ENCODE results near the gene MCF2L.

The MCF2L gene

DNA sequence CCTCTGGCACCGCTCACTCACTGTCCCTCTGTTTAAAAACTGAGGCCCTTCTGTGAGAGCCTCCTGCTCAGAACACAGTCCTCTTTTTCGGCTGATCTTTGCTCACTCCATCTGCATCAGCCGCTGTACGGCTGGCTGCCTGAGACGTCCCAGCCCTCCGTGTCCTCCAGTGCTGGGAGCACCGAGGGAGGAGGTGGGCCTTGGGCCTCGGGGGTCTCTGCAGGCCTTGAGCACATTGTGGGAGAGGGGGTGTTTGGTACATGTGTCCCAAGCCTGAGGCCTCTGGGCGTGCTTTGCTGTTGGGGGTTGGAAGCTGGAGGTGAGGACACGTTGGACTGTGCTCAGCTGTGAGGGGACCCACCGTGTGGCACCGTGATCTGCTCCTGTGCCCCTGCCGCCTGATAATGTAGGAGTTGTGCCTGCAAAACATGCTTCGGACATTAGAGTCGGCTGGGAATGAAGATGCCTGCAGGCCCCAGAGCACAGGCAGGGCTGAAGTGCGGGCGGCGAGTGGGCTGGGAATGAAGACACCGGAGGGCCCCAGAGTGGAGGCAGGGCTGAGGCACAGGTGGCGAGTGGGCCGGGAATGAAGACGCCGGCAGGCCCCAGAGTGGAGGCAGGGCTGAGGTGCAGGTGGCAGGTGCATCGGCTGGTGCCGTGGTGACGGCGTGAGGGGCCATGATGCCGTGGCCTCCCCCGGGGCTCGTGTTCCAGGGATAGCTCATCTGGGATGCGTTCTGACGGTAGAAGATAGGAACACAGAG lies 30.6 kb downstream of the MCF2L start:
- no peak for DNase-seq

DNA sequence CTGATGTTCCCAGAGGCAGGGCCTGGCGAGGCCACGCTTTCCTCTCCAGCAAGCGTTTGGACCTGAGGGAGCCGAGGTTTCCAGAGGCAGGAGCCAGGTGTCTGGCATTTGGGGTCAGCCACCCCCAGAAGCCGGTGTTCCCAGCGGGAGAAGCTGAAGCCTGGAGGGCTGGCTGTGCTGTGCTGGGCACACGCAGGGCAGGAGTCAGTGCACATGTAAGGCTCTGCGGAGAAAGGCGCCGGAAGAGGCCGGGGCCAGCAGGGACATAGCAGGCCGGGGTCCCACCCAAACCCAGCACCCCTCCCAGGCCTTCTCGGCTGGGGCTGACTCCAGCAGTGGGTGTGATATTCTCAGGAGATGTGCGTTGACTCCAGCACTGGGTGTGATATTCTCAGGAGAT lies 31.6 kb downstream of the MCF2L start:
- DNase-seq: no peak

DNA sequence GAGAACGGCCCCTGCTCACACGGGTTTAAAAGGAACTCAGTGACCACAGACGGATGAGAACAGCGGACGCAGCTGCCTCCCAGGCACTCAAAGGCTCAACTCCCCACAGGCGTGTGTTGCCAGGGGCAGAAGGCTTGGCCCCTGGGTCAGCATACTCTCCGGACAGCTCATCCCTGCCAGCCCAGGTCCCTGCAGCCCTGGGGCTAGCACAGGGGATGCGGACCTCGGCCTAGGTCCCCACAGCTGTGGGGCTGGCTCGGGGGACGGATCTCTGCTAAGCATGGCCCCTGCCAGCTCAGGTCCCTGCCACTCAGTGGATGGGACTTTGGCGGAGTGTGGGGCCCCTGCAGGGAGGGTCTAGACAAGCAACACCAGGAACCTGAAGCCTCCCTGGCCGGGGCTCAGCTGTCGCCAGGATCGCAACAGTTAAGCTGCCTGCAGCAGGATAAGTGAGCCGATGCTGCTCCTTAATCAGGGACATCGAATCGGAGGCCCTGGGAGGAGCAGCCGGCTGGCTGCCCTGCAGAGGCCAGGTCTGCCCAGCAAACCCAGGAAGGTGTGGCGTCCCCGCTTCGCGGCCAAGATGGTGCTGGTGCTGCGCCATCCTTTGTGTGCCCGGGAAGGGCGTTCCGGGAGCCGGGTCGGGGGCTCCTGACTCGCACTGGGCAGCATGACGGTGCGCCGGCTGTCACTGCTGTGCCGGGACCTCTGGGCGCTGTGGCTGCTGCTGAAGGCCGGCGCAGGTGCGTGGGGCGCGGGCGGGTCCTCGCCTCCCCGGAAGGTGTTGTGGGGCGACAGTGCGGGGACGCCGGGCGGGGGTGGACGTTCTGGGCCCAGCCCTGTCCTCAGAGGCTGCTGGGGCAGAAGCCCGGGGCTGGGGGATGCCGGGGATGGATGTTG lies 32.5 kb downstream of the MCF2L start:
- no peak for DNase-seq

DNA sequence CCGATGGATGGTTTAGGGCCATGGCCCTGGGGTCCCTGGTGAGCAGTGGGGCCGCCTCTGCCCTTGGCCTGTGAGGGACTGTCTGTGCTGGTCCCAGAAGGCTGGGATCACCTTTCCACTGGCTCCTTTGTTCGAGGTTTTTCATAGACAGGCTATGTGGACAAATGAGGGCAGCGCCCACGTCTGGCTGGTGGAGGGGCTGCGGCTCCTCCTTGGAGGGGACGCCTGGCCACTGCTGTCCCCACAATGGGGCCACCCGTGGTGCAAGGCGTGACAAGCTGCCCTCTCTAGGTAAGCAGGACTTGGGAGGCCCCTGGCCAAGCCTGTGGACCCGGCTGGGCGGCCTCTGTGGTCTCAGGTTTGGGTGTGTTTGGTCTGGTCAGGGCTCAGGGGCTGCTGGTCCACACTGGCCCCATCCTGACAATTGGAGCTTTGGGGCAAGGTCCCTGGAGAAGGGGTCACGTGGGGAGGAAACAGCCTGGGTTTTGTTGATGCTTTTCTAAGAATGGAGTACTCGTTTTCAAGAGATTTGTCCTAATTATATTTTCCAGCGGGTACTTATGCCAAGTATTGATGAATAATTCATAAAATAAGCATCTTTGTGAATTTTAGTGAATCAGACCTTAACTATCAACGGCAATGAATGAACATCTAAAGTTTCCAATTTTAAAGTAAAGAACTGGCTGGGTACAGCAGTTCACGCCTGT lies 33.3 kb downstream of the MCF2L start:
- no peak for DNase-seq

DNA sequence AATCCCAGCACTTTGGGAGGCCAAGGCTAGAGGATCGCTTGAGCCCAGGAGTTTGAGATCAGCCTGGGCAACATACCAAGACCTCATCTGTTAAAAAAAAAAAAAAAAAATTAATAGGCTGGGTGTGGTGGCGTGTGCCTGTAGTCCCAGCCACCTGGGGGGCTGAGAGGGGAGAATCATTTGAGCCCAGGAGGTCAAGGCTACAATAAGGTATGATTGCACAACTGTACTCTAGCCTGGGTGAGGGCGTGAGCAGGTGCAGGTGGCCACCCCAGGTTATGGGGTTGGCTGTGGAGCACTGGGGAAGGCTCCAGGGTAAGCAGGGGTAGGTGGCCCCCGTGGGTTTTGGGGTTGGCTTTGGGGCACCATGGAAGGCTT lies 33.9 kb downstream of the MCF2L start:
- DNase-seq: no peak

DNA sequence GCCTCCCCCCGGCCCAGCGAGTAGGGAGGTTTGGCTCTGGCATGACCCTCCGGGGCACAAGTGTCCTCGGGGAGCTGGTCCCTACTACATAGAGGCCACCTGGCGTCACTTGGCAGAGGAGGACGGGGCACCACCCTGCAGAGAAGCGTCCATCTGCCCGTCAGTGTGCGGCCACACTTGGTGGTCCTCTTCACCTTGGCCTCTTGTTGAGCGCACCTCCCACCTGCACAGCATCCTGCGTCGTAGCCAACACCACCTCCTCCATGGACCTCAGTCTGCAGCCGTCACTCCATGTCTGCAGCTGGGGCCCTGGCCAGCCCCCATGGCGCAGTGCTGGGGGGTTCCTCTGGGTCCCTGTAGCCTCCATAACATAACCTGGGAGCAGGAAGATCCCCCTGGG lies 35.1 kb downstream of the MCF2L start:
- DNase-seq: no peak

DNA sequence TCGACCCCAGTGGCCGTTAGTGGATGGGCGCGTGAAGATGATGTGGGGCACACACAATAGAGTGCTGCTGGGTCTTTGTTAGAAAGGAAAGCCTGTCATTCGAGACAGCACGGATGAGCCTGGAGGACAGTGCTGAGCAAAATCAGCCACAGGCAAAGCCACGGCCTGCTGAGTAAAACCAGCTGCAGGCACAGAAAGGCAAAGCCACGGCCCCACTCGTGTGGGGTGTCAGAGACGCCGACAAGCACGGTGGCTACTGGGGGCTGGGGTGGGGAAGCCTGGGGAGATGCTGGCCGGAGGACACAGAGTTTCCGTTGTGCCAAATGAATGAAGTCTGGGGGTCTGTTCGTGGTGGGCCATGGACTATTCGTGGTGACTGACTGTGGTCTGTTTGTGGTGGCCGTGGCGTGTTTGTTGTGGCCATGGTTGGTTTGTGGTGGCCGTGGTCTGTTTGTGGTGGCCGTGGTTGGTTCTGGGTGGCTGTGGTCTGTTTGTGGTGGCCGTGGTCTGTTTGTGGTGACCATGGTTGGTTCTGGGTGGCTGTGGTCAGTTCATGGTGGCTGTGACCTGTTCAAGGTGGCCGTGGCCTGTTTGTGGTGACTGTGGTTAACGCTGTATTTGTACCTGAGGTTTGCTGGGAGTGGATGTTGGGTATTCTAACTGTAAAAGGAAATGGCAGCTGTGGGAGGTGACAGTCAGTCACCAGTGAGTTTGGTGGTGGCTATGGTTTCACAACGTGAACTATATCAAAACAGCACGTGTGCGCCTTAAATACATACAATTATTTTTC lies 36.3 kb downstream of the MCF2L start:
- no peak for DNase-seq

DNA sequence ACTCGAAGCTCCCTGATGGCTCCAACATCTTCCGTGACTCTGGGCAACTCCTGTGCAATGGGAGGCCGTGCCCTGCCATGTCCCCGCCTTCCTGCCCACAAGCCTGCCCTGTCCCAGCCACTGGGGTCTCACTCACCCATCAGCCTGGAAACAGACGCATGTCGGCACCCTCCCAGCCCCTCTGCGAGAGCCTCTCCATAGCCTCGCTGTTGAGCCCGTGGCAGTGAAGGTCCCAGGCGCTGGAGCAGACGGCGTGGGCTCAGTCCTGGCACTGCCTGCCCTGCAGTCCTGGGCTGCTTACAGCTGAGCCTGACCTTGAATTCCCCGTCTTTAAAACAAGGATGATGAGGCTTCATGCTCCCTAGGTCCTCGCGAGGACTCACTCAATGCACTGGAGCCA lies 37.0 kb downstream of the MCF2L start:
- DNase-seq: no peak

DNA sequence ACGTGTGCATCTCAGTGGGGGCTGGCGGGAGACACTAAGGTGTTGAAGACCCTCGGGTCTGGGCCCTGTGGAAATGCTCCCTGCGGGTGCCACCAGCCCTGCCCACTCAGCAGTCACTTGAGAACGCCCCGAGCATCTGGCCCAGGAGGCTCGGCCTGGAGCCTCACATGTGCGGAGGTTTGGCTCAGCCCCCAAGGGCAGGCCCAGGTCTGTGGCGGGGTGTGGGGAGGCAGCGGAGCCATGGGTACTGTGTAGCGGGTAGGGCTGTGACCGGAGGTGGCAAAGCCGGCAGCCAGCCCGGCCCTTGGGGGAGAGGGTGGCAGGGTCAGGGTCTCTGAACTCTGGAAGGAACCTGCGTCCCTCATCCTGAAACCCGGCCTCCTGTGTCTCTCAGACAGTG lies 37.6 kb downstream of the MCF2L start:
- DNase-seq: no peak

DNA sequence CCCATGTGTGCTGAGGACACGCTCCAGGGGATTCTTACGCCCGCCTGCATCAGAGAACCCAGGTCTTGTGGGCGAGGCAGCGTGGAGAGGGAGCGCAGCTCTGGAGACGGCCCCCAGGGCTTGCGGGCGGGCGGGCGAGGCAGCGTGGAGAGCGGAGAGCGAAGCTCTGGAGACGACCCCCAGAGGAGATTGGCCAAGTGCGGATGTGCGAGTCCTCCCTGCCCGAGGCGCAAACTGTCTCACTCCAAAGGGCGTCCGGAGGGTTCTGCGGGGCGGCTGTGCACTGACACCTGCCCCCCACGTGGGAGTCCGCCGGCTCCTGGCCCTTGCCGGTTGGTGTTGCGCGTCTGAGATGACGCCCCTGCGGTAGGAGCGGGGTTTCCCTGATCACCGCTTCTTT lies 39.8 kb downstream of the MCF2L start:
- no peak for DNase-seq

DNA sequence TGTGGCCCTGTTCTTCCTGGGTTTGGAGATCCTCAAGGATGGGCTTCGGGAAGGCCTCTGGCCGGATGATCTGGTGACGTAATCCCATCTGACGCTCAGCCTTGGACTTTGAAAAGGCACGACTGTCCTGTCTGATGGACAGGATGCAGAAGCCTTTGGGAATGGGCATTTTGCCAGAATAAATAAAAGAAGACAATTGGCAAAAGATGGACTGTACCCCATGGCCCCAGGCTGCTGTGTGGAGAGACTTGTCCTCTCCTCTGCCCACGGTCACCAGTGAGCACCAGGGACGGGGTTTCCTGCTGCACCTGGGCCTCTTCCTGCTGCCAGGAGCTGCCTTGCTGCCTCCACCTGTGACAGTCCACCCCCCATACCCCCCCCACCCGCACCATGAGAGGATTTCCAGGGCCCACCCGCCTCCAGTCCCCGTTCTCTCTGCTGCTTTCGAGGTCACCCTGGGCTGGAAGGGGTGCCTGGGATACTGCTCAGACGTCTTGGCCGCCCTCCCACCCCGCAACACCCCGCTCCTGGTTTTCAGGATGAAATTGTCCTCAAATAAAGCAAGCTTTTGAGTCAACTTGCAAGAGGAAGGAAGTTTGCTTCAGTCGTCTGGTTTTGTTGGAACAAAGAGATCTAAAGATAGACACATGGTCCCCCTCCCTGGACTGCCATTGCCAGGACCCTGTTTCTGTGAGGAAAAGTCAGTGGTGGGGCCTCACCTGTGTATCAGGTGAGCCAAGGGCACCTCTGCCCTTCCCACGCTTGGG lies 40.9 kb downstream of the MCF2L start:
- DNase-seq: no peak

DNA sequence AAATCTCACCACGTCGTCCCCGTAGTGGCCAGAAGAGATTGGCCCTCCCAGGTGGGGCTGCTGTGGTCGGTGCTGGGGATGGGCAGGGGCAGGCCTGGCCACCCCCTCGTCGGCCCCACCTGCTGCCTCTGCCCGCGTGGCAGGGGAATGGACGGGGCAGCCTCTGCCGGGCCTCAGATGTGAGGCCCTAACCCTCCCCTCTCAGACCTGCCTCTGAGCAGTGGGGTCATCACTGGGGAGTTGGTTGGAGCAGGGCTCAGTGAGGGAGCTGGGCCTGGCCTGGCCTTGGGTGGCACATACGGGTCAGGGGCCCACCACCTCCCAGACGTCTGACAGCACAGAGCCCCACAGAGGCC lies 41.5 kb downstream of the MCF2L start:
- DNase-seq: no peak

DNA sequence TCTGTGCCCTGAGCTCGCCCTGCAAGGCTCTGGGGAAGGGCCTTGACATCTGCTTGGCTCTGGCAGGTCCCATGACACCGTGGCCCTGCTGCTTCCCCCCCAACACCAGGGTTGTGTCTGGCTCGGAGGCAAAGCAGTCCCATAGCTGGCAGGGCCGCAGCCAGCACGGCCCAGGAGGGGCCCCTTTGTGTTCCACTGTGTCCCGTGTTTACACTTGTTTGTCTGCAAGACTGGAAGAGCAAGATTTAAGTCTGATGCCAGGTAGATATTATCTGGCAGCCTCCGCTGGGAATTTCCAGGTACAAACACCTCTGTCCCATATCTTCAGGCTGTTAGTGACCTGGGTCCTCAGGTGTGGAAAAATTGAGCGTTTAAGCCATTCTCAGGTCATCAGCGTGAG lies 44.3 kb downstream of the MCF2L start:
- no peak for DNase-seq

DNA sequence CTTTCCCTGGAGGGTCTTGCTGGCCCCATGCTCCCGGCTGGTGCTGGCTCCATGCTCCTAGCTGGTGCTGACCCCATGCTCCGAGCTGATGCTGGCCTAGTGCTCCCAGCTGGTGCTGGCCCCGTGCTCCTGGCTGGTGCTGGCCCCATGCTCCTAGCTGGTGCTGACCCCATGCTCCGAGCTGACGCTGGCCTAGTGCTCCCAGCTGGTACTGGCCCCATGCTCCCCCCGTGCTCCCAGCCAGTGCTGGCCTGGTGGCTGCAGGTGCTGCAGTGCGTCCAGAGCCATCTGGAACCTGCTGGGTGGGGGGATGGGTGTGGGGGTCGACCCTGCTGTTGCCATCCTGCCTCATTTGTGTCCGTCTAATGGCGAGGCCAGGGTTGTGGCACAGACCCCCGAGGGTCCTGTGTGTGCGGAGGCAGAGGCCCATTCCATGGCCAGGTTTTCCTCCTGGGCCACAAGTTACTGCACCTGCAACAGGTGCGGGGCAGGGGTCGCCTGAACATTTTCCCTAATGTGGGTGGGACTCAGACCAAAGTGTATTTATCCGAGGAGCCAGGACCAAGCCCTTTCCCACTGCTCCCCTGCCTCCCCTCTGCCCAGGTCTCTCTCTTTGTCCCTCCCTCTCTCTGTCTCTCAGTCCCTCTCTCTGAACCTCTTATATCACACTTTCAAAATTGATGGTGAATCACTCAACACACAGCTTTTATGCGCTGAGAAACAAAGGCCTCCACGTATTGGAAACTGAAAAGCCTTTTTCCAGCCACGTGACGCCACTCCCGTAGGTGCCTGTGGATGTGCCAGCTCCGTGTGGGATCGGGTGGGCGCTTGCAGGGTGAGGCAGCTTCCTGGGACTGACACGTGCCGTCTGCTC lies 45.1 kb downstream of the MCF2L start:
- no peak for DNase-seq

DNA sequence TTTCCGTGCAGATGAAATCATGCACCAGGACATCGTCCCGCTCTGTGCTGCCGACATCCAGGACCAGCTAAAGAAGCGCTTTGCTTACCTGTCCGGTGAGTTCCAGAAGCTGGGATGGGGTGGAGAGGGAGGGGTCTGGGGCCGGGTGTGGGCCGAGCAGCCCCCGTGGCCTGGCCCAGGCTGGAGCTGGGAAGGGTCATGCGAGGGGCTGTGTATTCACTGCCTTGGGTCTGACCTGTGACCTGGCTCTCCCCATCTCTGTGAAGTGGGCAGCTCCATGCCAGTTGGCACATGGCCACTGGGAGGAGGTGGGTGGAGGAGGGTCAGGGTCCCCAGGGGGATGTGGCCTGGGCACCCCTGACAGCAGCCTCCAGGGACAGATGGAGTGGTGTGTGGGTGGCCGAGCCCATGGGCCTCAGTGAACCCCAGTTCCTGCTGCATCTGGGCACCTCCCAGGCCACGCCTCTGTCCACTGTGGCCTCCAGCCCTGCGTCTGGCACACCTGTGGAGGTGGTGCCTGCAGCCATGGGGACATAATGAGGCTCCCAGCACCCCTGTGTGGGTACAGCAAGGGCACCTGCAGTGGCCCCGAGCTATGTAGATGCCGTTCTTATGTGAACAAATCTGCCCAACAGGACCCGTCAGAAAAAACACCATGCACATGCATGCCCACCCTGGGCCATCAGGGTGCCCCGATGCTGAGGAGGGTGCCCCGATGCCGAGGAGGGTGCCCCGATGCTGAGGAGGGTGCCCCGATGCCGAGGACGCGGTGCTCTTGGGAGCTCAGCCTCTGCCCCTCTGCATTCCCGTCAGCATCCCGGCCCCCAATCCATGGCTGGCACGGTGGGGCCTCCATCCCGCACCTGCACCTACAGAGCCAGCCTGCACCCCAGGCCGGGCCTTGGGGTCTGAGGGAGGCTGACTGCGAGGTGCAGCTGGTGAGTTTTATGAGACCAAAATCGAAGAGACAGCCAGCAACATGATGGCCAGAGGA lies 46.0 kb downstream of the MCF2L start:
- no peak for DNase-seq

DNA sequence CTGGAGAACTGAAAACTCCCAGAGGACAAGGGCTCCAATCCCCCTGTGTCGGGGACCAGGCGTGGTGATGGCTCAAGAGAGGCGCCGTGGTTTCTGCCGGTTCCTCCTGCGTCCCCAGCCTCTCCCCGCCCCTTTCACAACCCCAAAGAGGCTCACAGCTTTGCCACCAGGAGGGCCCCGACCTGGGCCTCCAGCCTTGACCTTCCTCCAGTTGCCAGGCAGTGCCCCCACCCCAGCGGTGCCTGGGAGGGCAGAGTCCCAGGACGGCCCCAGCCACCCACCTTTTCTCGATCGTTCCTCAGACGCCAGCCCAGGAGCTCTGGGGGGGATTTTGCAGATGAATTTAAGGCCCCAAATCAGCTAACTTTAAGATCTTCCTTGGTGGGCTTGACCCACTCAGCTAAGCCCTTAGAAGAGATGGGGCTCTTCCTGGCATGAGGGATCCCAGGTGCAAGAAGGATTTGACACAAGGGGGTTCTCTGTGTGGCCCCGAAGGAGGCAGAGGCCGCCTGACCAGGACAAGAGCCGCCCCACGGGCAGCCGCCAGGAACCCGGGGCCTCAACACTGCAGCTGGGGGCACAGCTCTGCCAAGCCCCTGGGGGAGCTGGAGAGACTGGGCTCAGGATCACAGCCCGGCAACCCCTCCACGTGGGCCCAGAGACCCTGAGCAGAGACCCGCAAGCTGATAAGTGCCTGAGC lies 47.0 kb downstream of the MCF2L start:
- DNase-seq: no peak

DNA sequence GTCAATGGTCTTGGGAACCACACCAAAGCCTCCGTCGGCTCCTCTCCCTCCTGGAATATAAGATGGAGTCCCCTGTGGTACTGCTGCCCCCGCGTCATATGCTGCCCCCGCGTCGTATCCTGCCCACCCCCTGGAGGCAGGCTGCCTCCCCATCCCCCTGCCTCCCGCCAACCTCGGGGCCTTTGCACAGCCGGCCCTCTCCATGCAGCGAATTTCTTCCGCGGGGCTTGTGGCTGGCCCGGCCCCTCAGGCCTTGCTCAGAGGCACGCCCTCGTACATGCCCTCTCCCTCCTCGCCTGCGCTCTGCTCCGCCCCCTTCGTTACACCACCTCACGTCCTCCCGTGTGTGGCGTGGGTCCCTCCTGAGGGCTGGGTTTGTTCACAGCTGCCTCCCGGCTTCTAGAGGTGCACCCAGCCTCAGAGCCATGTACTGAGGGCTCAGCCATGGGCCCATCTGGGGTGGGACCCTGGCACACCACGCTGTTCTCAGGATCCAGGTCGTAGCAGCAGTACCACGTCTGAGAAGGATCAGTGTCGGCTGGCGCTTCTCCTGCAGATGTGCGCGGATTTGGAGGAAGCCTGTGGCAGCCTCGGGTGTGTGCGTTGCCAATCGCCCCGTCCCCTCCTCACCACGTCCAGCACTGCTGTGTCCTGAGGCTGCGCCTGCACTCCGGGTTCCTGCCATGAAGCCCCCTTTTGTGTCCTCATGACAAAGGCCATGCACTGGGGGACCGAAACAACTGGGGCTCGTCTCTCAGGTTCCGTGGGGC lies 47.7 kb downstream of the MCF2L start:
- no peak for DNase-seq

DNA sequence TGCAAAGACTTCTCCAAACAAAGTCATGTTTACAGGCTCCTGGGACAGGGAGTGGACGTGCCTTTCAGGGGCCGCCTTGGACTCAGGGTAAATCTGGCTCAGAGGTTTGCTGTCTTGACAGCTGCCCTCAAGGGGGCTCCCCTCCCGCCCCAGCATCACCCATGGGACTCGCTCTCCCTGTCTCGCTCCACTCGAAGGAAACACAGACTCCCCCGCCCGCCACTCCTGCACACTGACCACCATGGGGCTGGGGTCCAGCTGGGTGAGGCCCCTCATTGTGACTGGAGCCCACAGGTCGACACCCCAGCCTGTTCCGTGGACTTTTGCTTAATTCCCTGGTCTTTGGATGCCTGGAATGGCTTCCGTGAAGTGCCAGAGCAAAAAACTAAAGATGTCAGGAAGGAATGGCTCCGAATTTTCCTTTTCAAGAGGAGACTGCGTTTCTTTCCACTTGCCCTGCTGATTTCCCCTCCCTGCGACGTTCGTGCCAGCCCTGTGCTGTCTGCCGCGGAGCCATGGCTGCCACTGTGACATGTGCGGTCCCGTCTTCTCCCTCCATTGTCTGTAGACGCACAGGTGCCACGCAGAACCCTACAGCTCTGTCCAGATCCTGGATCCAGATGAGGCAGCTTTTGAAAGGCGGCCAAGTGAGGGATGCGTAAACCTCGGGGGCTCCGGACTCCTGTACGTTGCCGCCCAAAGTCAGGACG lies 48.6 kb downstream of the MCF2L start:
- no peak for DNase-seq
